AG04449 (cell line): Measurements from ENCODE around the gene NT5C.
A peak's percentile ranks its signal among the peaks of the same experiment; 100 is the strongest.

Source experiments
- CTCF ChIA-PET: fragments of 350-600 bp; formaldehyde crosslinking; extraction: SDS; loops from one replicate; lab custom pipeline; 2021; ENCODE audit warnings: antibody characterized with exemption; lab: Yijun Ruan, JAX
- POLR2A ChIA-PET: fragments of 400-600, 350-600 bp; formaldehyde crosslinking; extraction: SDS; loops from one replicate; lab custom pipeline; 2020; ENCODE audit warnings: antibody characterized with exemption, inconsistent platforms; lab: Yijun Ruan, JAX
- DNase-seq: peaks from one replicate; pipeline ENCODE4 v3.0.0-alpha.2; 2010; ENCODE audit warnings: low read depth, low spot score
- H3K4me3 ChIP-seq: 2 replicates; pipeline ENCODE4 v1.5.1; 2011; ENCODE audit warnings: low read depth, mild to moderate bottlenecking, control low read depth, low read length
- TF ChIP-seq, protein P1 (sequence below): IDR thresholded peaks from one replicate; pipeline ENCODE4 v1.5.1; 2011; ENCODE audit warnings: mild to moderate bottlenecking, moderate library complexity, low read length, control low read depth, inconsistent platforms; ENCODE audit not compliant: insufficient read depth; ENCODE audit errors: missing control alignments

NT5C gene

DNA sequence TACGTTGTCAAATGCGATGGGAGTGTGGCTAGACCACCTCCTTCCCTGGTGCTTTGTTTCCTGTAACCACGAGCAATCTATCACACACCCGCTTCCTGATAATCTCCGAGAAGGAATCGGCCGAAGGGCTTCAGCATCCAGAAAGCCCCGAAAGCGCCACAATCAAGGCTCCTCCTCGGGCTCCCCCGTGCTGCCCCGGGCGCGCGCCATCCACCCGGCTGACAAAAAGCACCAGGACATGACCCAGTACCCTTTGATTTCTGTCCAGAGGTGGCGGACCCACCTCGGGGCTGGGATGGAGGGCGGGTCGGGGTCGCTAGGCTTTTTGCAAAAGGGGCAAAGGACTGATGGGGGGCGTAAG is 22.5 kb downstream of the NT5C start:
- TF ChIP-seq, protein P1, sequence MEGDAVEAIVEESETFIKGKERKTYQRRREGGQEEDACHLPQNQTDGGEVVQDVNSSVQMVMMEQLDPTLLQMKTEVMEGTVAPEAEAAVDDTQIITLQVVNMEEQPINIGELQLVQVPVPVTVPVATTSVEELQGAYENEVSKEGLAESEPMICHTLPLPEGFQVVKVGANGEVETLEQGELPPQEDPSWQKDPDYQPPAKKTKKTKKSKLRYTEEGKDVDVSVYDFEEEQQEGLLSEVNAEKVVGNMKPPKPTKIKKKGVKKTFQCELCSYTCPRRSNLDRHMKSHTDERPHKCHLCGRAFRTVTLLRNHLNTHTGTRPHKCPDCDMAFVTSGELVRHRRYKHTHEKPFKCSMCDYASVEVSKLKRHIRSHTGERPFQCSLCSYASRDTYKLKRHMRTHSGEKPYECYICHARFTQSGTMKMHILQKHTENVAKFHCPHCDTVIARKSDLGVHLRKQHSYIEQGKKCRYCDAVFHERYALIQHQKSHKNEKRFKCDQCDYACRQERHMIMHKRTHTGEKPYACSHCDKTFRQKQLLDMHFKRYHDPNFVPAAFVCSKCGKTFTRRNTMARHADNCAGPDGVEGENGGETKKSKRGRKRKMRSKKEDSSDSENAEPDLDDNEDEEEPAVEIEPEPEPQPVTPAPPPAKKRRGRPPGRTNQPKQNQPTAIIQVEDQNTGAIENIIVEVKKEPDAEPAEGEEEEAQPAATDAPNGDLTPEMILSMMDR, result no peak
- ChIA-PET CTCF (interaction anchor here (0.6 to 9.4 kb wide), 8 partner anchors 14 to 94 kb away, joined by 3 to 231 read pairs (median 13); partner anchors contain the start of genes NT5C, NUP85 and SLC16A5), POLR2A (interaction anchor here (0.6 to 0.7 kb wide), 3 partner anchors 12 to 17 kb away, joined by 3 to 4 read pairs (median 3); no protein-coding TSS in a partner anchor)
- H3K4me3 ChIP-seq, result peak overlapping the region; percentile 79
- DNase-seq, result no peak

DNA sequence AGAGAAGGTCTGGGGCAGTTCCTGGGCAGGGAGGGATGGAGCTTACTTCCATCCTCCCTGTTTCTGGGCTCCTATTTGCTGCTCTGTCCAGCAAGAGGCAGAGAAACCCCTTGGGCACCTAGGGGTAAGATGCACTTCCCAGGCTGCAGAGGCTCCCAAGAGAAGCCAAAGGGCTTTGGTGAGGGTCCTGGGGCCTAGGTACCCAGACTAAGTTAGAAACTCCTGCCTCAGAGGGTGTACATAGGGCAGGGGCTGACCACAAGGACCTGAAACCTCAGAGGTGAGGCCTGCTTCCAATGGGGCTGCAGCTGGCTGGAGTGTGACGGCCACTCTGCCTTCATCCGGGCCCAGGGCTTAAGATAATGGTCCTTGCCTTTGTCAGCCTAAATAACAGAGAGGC is 23.3 kb downstream of the NT5C start:
- H3K4me3 ChIP-seq, result no peak overlapping the region
- ChIA-PET POLR2A (no interaction called here), CTCF (interaction anchor here (5.4 to 5.9 kb wide), 2 partner anchors 13 to 48 kb away, joined by 43 to 53 read pairs; no protein-coding TSS in a partner anchor)
- DNase-seq, result no peak
- TF ChIP-seq, protein P1, result no peak

DNA sequence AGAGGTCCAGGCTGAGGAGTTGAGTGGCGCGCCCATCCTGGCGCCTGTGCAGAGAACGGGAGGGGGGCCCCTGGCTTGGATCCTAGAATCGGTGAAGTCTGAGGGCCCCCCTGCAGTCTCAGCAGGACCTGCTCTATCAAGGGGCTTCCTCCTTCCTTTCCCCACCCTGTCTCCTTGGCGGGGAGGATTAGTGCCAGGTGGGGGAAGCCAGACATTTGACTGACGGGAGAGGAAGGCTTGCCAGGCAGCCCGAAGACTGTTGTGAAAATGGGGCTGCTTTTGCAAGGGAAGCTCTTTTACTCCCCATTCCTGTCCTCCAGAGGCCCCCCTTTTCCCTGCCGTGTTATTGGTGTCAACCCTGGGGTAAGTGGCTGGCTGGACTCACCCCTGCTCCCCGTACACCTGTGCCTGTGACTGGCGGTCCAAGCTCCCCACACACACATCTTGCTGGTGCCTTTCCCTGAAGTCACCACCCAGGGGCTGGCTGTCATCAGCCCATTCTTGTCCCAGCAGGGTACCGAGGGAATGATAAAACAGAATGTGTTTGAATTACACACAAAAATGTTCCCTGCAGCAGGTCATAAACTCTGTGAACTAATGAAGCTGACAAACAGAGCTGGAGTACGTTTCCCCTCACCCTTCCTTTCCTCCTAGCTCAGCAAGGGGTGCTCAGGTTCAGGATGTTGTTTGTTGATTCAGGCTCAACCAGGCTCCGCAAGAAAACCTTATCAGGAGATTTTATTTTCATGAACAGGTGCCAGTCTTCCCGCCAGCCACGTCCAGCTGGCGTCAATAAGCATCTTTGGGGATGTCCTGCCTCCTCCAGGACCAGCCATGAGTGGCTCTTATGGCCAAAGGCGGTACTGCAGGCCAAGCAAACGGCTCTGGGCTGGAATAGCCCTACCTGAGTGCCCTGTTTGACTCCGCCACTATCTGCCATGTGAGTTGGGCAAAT is 26.1 kb downstream of the NT5C start:
- no peak overlapping the region for H3K4me3 ChIP-seq
- CTCF ChIA-PET, result interaction anchor here (0.7 to 5.9 kb wide), 27 partner anchors 10 to 350 kb away, joined by 3 to 95 read pairs (median 5); partner anchors contain the start of genes MRPL58, NUP85, SLC16A5 and TMEM94
- TF ChIP-seq, protein P1, result peak; percentile 81
- DNase-seq, result no peak
- POLR2A ChIA-PET, result interaction anchor here (0.9 to 1.1 kb wide), 2 partner anchors 9 to 18 kb away, joined by 3 read pairs; partner anchors contain the start of gene SLC16A5

DNA sequence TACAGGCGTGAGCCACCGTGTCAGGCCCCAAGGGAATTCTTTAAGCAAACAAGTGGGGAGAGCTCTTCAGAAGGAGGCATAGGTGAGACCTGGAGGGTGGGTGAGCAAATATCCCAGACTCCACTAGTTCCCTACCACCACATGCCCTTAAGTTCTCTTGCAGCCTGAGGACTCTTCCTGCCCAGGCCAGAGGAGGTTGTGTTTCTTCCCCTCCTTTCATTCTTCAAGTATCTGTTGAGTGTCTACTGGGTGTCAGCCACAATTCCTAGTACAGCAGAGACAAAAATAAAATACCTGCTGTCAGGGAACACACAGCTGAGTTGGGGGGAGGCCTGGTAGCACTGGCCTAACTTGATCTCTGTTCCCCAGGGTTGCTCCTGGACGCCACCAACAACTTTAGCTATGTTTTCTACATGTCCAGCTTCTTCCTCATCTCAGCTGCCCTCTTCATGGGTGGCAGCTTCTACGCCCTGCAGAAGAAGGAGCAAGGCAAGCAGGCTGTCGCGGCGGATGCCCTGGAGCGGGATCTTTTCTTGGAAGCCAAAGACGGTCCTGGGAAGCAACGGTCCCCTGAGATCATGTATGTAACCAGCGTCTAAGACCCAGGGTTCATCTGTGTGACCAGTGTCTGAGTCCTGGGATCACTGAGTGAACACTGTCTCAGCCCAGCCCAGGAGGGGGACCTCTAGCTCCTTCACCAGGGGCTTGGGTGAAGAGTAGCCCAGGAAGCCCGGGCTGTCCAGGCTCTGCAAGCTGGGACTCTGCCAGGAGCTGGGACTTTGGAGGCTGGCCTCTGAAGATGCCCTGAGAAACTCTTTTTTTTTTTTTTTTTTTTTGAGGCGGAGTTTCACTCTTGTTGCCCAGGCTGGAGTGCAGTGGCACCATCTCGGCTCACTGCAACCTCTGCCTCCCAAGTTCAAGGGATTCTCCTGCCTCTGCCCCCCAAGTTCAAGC is 27.7 kb downstream of the NT5C start:
- ChIA-PET CTCF (interaction anchor here (0.9 to 5.9 kb wide), 11 partner anchors 9 to 116 kb away, joined by 3 to 95 read pairs (median 12); partner anchors contain the start of genes MRPL58 and NT5C), POLR2A (interaction anchor here (0.9 to 1.1 kb wide), 2 partner anchors 7 to 16 kb away, joined by 3 read pairs; partner anchors contain the start of gene SLC16A5)
- H3K4me3 ChIP-seq, result no peak overlapping the region

DNA sequence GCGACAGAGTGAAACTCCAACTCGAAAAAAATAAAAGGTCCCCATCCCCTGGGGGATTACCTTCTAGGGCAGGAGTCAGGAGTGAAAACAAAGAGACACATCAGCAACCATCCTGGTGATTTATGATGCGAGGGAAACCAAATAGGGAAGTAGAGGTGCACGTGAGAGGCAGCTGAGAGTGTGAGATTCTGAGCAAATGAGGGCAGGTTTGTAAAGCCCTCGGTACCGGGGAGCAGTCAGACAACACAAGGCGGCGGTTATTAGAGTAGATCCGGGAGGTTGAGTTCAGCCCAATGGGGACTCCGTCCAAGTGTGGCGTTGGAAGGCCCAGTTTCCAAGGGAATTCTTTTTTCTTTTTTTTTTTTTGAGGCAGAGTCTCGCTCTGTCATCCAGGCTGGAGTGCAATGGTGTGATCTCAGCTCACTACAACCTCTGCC is 29.1 kb downstream of the NT5C start:
- ChIA-PET POLR2A (no interaction called here), CTCF (interaction anchor here (1.4 to 5.9 kb wide), 3 partner anchors 9 to 42 kb away, joined by 6 to 53 read pairs (median 8); no protein-coding TSS in a partner anchor)
- TF ChIP-seq, protein P1, result no peak
- no peak overlapping the region for H3K4me3 ChIP-seq
- no peak for DNase-seq

More for the DNA sequence above, 27.7 kb downstream of the NT5C start:
- no peak for DNase-seq
- TF ChIP-seq, protein P1, result no peak
